Uterus (tissue), 2 donors: ENCODE results near the gene MOBP.

Source experiments
- POLR2A ChIP-seq, 2 donors: fragments of 450-650 bp; IDR thresholded peaks; one replicate each; pipeline ENCODE4 v1.6.1; 2016; ENCODE audit warnings: antibody characterized with exemption in 2 of 2, mild to moderate bottlenecking in 1 of 2, moderate library complexity in 1 of 2
- TF ChIP-seq, protein P1 (sequence below), 4 experiments: fragments of 200-600 bp in 2 of 4; fragments of 450-650 bp in 2 of 4; sonication (generic) in 2 of 4; IDR thresholded peaks; one replicate each; pipeline ENCODE4 v1.5.1; 2016 to 2019; ENCODE audit warnings: antibody characterized with exemption in 4 of 4, mild to moderate bottlenecking in 2 of 4, moderate library complexity in 1 of 4

GRCh38 chr3:39460677-39461076, 6.8 kb upstream of the MOBP start:
- TF ChIP-seq, protein P1, sequence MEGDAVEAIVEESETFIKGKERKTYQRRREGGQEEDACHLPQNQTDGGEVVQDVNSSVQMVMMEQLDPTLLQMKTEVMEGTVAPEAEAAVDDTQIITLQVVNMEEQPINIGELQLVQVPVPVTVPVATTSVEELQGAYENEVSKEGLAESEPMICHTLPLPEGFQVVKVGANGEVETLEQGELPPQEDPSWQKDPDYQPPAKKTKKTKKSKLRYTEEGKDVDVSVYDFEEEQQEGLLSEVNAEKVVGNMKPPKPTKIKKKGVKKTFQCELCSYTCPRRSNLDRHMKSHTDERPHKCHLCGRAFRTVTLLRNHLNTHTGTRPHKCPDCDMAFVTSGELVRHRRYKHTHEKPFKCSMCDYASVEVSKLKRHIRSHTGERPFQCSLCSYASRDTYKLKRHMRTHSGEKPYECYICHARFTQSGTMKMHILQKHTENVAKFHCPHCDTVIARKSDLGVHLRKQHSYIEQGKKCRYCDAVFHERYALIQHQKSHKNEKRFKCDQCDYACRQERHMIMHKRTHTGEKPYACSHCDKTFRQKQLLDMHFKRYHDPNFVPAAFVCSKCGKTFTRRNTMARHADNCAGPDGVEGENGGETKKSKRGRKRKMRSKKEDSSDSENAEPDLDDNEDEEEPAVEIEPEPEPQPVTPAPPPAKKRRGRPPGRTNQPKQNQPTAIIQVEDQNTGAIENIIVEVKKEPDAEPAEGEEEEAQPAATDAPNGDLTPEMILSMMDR (IDR thresholded peaks at IDR 0.05): no peak
- no peak for TF ChIP-seq POLR2A (IDR thresholded peaks at IDR 0.05)
